Upper lobe of left lung (tissue), 4 donors: ENCODE measurements around the gene CERKL.

Experiments
- POLR2A ChIP-seq, 4 donors: fragments of 450-650 bp; IDR thresholded peaks; one replicate each; pipeline ENCODE4 v1.5.1; 2016 to 2017; ENCODE audit warnings: antibody characterized with exemption in 4 of 4, mild to moderate bottlenecking in 2 of 4
- POLR2AphosphoS5 ChIP-seq, 2 donors: sonication (generic); formaldehyde crosslinking; IDR thresholded peaks; one replicate each; pipeline ENCODE4 v1.5.1; 2017; ENCODE audit warnings: antibody characterized with exemption in 2 of 2
- TF ChIP-seq, protein P1 (sequence below), 6 experiments: fragments of 450-650 bp in 4 of 6; fragments of 200-600 bp in 2 of 6; sonication (generic) in 2 of 6; IDR thresholded peaks; one replicate each; pipeline ENCODE4 v1.5.1; 2016 to 2019; ENCODE audit warnings: antibody characterized with exemption in 6 of 6

DNA sequence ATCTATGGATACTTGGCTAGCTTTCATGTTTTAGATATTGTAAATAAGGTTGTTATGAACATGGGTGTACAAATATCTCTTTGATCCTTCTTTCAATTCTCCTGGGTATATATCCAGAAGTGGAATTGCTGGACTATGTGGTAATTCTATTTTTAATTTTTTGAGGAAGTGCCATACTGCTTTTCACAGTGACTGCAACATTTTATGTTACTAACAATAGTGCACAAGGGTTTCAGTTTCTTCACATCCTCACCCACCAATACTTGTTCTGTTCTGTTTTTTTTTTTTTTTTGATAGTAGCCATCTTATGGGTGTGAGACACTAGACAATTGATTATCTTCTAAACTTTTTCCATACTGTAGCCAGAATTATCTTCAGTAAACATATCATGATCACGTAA is 40.7 kb upstream of the CERKL start:
- TF ChIP-seq, protein P1, sequence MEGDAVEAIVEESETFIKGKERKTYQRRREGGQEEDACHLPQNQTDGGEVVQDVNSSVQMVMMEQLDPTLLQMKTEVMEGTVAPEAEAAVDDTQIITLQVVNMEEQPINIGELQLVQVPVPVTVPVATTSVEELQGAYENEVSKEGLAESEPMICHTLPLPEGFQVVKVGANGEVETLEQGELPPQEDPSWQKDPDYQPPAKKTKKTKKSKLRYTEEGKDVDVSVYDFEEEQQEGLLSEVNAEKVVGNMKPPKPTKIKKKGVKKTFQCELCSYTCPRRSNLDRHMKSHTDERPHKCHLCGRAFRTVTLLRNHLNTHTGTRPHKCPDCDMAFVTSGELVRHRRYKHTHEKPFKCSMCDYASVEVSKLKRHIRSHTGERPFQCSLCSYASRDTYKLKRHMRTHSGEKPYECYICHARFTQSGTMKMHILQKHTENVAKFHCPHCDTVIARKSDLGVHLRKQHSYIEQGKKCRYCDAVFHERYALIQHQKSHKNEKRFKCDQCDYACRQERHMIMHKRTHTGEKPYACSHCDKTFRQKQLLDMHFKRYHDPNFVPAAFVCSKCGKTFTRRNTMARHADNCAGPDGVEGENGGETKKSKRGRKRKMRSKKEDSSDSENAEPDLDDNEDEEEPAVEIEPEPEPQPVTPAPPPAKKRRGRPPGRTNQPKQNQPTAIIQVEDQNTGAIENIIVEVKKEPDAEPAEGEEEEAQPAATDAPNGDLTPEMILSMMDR (IDR thresholded peaks at IDR 0.05), result no peak
- TF ChIP-seq POLR2A (IDR thresholded peaks at IDR 0.05) (no peak), POLR2AphosphoS5 (IDR thresholded peaks at IDR 0.05) (no peak)
